Coronary artery (tissue), 2 donors: Measurements from ENCODE around the gene MANSC4.

Experiments used
- DNase-seq: peaks from one replicate; pipeline ENCODE4 v3.0.0-alpha.2; 2017; ENCODE audit warnings: low spot score
- H3K27ac ChIP-seq, 2 donors: fragments of 200-600 bp; sonication (generic); one replicate each; pipeline ENCODE4 v1.5.1; 2016 to 2019
- H3K4me3 ChIP-seq: fragments of 200-600 bp; sonication (generic); 2 replicates; pipeline ENCODE4 v1.5.1; 2016; ENCODE audit warnings: mild to moderate bottlenecking, moderate library complexity
- TF ChIP-seq, protein P1 (sequence below): fragments of 200-600 bp; sonication (generic); IDR thresholded peaks from one replicate; pipeline ENCODE4 v1.5.1; 2019; ENCODE audit warnings: antibody characterized with exemption

MANSC4 gene

DNA sequence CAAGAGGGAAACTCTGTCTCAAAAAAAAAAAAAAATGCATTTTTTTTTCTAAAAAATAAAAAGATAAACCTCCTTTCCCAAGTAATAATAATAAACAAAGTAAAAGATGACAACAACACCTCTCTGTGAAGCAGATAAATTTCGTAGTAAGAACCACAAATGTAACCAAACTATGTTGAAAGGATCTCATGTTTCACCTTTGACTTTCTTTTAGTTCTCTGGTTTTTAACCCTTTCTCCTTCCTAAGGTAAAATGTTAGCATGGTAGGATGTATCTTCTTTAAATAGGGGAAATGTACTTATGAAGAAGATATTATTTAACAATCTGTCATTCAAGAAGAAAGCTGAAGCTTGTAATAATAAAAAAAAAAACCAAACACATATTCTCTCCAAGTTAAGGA lies 1.8 kb downstream of the MANSC4 start:
- no peak overlapping the region for H3K4me3 ChIP-seq
- TF ChIP-seq, protein P1, sequence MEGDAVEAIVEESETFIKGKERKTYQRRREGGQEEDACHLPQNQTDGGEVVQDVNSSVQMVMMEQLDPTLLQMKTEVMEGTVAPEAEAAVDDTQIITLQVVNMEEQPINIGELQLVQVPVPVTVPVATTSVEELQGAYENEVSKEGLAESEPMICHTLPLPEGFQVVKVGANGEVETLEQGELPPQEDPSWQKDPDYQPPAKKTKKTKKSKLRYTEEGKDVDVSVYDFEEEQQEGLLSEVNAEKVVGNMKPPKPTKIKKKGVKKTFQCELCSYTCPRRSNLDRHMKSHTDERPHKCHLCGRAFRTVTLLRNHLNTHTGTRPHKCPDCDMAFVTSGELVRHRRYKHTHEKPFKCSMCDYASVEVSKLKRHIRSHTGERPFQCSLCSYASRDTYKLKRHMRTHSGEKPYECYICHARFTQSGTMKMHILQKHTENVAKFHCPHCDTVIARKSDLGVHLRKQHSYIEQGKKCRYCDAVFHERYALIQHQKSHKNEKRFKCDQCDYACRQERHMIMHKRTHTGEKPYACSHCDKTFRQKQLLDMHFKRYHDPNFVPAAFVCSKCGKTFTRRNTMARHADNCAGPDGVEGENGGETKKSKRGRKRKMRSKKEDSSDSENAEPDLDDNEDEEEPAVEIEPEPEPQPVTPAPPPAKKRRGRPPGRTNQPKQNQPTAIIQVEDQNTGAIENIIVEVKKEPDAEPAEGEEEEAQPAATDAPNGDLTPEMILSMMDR, result no peak
- H3K27ac ChIP-seq, result no peak overlapping the region
- no peak for DNase-seq

DNA sequence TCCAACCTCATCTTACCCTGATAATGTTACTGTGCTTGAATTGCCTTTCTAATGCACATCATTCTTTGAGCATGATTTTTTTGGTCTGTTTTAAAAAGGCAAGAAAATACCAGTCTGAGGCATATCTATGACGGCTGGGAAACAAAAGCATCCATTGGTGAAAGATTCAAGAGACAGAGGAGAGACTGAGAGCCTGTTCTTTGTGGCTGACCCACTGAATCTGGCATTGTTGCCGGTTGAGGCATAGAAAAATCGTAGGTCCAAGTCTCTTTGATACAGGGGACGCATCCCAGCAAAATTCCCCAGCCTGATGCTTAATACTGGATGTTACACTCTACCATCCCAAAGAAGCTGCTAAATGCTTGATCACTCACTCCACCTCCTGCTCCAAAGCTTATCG lies 2.9 kb downstream of the MANSC4 start:
- no peak overlapping the region for H3K4me3 ChIP-seq
- TF ChIP-seq, protein P1, result no peak
- DNase-seq, result no peak
- H3K27ac ChIP-seq, result no peak overlapping the region

DNA sequence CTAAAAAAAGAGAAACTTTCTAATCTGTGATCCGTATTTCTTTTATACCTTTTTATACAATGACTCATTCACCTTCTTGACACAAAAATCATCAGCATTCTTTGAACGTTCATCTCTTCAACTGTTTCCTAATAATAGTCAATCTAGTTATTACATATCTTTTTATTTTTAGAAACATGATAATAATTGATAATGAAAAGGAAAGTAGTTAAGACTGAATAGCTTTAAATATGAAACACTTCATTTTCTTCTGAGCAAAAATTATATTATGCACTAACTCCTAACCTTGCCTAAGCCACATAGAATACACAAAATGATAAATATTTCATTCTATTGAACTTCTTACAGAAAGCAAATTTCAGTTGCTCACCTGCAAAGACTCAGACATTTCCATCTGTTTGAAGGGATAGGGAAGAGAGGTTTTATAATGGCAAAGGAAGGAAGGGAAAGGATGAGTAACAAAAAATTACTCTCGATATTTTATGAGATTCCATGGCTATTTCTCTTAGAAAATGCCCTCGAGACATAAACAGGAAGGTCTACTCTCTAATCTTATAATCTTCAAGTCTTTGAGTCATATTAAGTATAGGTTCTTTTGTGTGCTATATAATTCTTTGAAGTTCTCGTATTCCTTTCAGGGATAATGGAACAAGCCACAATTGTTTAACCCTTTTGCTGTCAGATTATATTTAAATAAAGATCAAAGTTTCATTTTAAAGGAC lies 7.5 kb downstream of the MANSC4 start:
- TF ChIP-seq, protein P1, result no peak
- DNase-seq, result no peak
- H3K4me3 ChIP-seq, result no peak overlapping the region
- no peak overlapping the region for H3K27ac ChIP-seq

- TF ChIP-seq, protein P1, result no peak
- Histone ChIP-seq H3K27ac (no peak overlapping the region), H3K4me3 (no peak overlapping the region)
- no peak for DNase-seq
Observed at GRCh38 chr12:27771481-27772327, 8.3 kb downstream of the MANSC4 start.

DNA sequence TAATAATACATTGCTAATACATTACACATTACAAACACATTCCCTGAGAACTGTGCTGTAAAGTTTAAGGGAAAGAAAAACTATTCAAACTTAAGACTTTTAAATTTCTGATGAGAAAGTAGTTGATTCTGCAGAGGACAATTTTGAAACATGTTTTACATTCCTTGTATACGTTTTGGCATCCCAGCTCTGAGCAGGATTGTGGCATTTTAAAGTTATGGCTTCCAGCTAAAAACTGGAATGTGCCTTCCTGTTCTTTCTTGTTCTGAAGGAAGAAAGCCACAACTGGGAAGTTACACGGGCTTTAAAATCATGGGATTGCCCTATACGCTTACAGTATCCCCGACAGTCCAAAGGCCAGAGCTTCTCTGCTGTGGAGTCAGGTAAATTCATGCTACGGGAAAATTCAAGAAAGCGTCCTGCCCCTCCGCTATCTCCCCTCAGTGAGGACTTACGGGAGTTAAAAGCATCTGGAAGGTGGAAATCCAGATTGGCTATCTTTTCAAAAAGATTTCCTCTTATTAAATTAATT lies 10.8 kb downstream of the MANSC4 start:
- no peak for DNase-seq
- Histone ChIP-seq H3K4me3 (no peak overlapping the region), H3K27ac (no peak overlapping the region)
- TF ChIP-seq, protein P1, result no peak

GRCh38 chr12:27766587-27766986 lies 13.4 kb downstream of the MANSC4 start:
- TF ChIP-seq, protein P1, result no peak
- Histone ChIP-seq H3K27ac (no peak overlapping the region), H3K4me3 (no peak overlapping the region)
- no peak for DNase-seq
